Measurements from ENCODE around the gene MEG3. TPM values are rescaled to one million over a fixed set of nuclear protein-coding genes. Genes with fewer than 3 reads are reported as not detected.

MEG3 gene
- total RNA-seq, 1 experiment from 2014 or later, result 62.4 TPM

- in situ Hi-C loops (cut with HindIII; ENCODE audit: low pct_unique_long_range_greater_than_20kb, low sequenced_read_pairs) (no loop called here), intact Hi-C loops (cut with micrococcal nuclease; ENCODE audit: unreplicated experiment) (no loop called here)
- H3K4me3 ChIP-seq (ENCODE audit: low read depth in 2 of 2, low read length in 2 of 2), result no peak overlapping the region
- H3K9me3 ChIP-seq (ENCODE audit: control insufficient read depth, insufficient read depth, low read depth, low read length), result no peaks in the 10 kb centered on the region
- ChIA-PET POLR2A (no interaction called here), CTCF (no interaction called here)
- no peaks in the 10 kb centered on the region for H3K36me3 ChIP-seq (ENCODE audit: control insufficient read depth, insufficient read depth, low read length)
- DNase-seq (ENCODE audit: low read depth, low spot score) (no peak), ATAC-seq (no peak)
- H3K4me1 ChIP-seq (ENCODE audit: control insufficient read depth, insufficient read depth, low read length), result no peaks in the 10 kb centered on the region
- TF ChIP-seq TCF7L2 (IDR thresholded peaks at IDR 0.05; ENCODE audit: low read depth, low read length), result no peak
- no peak for TF ChIP-seq SIN3A (IDR thresholded peaks at IDR 0.05; ENCODE audit: borderline replicate concordance, insufficient read depth, low read depth, low read length)
- TF ChIP-seq POLR2AphosphoS5 (IDR thresholded peaks at IDR 0.05; ENCODE audit: low read depth, low read length), result no peak
- no peak for TF ChIP-seq REST (IDR thresholded peaks at IDR 0.05; ENCODE audit: insufficient read depth in 1 of 2, low read depth in 2 of 2, low read length in 1 of 2)
- TF ChIP-seq, protein P1, sequence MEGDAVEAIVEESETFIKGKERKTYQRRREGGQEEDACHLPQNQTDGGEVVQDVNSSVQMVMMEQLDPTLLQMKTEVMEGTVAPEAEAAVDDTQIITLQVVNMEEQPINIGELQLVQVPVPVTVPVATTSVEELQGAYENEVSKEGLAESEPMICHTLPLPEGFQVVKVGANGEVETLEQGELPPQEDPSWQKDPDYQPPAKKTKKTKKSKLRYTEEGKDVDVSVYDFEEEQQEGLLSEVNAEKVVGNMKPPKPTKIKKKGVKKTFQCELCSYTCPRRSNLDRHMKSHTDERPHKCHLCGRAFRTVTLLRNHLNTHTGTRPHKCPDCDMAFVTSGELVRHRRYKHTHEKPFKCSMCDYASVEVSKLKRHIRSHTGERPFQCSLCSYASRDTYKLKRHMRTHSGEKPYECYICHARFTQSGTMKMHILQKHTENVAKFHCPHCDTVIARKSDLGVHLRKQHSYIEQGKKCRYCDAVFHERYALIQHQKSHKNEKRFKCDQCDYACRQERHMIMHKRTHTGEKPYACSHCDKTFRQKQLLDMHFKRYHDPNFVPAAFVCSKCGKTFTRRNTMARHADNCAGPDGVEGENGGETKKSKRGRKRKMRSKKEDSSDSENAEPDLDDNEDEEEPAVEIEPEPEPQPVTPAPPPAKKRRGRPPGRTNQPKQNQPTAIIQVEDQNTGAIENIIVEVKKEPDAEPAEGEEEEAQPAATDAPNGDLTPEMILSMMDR (IDR thresholded peaks at IDR 0.05), result no peak
- H3K27ac ChIP-seq (ENCODE audit: low read length), result no peak overlapping the region
- no TSS peak for BruUV-seq (replicated peaks)
- H3K27me3 ChIP-seq (ENCODE audit: control insufficient read depth, insufficient read depth, low read length), result no peaks in the 10 kb centered on the region
Measured at GRCh38 chr14:100857233-100857922, 31.5 kb downstream of the MEG3 start.

GRCh38 chr14:100857923-100858837, 32.3 kb downstream of the MEG3 start:
- in situ Hi-C loops (cut with HindIII; ENCODE audit: low pct_unique_long_range_greater_than_20kb, low sequenced_read_pairs) (no loop called here), intact Hi-C loops (cut with micrococcal nuclease; ENCODE audit: unreplicated experiment) (no loop called here)
- H3K4me1 ChIP-seq (ENCODE audit: control insufficient read depth, insufficient read depth, low read length), result no peaks in the 10 kb centered on the region
- no peaks in the 10 kb centered on the region for H3K9me3 ChIP-seq (ENCODE audit: control insufficient read depth, insufficient read depth, low read depth, low read length)
- no TSS peak for BruUV-seq (replicated peaks)
- ChIA-PET POLR2A (no interaction called here), CTCF (no interaction called here)
- TF ChIP-seq TCF7L2 (IDR thresholded peaks at IDR 0.05; ENCODE audit: low read depth, low read length) (no peak), POLR2AphosphoS5 (IDR thresholded peaks at IDR 0.05; ENCODE audit: low read depth, low read length) (no peak), REST (IDR thresholded peaks at IDR 0.05; ENCODE audit: insufficient read depth in 1 of 2, low read depth in 2 of 2, low read length in 1 of 2) (no peak), SIN3A (IDR thresholded peaks at IDR 0.05; ENCODE audit: borderline replicate concordance, insufficient read depth, low read depth, low read length) (no peak)
- TF ChIP-seq, protein P1 (IDR thresholded peaks at IDR 0.05), result no peak
- DNase-seq (ENCODE audit: low read depth, low spot score) (no peak), ATAC-seq (no peak)
- no peaks in the 10 kb centered on the region for H3K27me3 ChIP-seq (ENCODE audit: control insufficient read depth, insufficient read depth, low read length)
- no peak overlapping the region for H3K27ac ChIP-seq (ENCODE audit: low read length)
- H3K36me3 ChIP-seq (ENCODE audit: control insufficient read depth, insufficient read depth, low read length), result no peaks in the 10 kb centered on the region
- H3K4me3 ChIP-seq (ENCODE audit: low read depth in 2 of 2, low read length in 2 of 2), result no peak overlapping the region

Measured in Panc1 (cell line).